Measurements from ENCODE around the gene HSP90B1. TPM values are rescaled to one million over a fixed set of nuclear protein-coding genes. Genes with fewer than 3 reads are reported as not detected.

The HSP90B1 gene
- total and polyA plus RNA-seq, 8 donors: 270 to 736 (median 411) TPM

DNA sequence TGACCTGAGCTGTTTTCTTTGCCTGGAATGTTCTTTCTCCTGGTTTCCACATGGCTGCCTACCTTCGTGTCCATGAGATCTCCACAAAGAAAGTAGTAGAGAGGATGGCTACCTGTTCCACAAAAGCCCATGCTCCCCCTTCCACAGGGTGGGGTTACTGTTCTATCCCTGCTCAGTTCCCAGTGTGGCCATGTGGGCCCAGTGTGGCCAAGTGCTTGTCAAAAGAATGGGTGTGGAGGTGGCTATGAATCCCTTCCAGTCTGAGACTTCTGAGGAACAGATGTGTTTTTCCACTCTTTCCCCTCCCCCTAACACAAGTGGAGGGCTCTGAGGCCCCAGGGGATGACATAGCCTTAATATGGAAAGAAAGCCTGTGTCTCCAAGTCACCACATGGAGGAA lies 26.2 kb upstream of the HSP90B1 start:
- WGBS, 2 donors: 71 to 77% methylated on average over 1 of the region's 1 CpG
- ATAC-seq: no peak
- no peak overlapping the region for H3K27ac ChIP-seq
- no peak overlapping the region for H3K4me3 ChIP-seq
- FAIRE-seq: no peak
- H3K36me3 ChIP-seq: no peaks in the 10 kb centered on the region
- no peaks in the 10 kb centered on the region for H3K4me1 ChIP-seq
- H3K27me3 ChIP-seq: no peaks in the 10 kb centered on the region
- TF ChIP-seq, protein P1, sequence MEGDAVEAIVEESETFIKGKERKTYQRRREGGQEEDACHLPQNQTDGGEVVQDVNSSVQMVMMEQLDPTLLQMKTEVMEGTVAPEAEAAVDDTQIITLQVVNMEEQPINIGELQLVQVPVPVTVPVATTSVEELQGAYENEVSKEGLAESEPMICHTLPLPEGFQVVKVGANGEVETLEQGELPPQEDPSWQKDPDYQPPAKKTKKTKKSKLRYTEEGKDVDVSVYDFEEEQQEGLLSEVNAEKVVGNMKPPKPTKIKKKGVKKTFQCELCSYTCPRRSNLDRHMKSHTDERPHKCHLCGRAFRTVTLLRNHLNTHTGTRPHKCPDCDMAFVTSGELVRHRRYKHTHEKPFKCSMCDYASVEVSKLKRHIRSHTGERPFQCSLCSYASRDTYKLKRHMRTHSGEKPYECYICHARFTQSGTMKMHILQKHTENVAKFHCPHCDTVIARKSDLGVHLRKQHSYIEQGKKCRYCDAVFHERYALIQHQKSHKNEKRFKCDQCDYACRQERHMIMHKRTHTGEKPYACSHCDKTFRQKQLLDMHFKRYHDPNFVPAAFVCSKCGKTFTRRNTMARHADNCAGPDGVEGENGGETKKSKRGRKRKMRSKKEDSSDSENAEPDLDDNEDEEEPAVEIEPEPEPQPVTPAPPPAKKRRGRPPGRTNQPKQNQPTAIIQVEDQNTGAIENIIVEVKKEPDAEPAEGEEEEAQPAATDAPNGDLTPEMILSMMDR (IDR thresholded peaks at IDR 0.05): no peak
- intact Hi-C loops (cut with DNase I): no loop called here
- DNase-seq: no peak
- no peaks in the 10 kb centered on the region for H3K9me3 ChIP-seq

DNA sequence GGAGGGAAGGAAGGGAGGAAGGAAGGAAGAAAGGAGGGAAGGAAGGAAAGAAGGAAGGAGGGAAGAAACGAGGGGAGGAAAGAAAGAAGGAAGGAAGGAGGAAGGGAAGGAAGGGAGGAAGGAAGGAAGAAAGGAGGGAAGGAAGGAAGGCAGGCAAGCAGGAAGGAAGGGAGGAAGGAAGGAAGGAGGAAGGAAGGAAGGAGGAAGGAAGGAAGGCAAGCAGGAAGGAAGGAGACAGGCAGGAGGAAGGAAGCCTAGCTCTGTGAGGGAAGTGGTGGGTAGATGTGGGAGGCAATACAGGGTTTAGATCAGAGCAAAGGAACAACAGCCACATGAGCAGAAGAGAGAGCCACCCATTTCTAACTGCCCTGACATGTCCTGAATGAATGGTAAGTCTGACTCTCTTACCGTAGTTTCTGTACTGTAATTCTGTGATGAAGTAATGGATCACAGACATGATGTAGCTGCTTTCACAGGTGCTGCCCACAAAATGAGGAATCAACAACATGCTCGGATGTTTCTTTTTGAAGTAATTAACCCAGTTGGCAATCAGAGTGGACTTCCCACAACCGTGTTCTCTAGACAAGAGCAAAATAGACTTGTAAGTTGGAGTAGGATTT lies 24.4 kb upstream of the HSP90B1 start:
- TF ChIP-seq, protein P1 (IDR thresholded peaks at IDR 0.05): no peak
- Histone ChIP-seq H3K9me3 (no peaks in the 10 kb centered on the region), H3K4me1 (no peaks in the 10 kb centered on the region), H3K4me3 (no peak overlapping the region), H3K27ac (no peak overlapping the region), H3K36me3 (no peaks in the 10 kb centered on the region), H3K27me3 (no peaks in the 10 kb centered on the region)
- no peak for DNase-seq
- FAIRE-seq: no peak
- no peak for ATAC-seq
- 70 to 72% methylated on average over 4 of the region's 4 CpGs for WGBS, 2 donors
- intact Hi-C loops (cut with DNase I): no loop called here

DNA sequence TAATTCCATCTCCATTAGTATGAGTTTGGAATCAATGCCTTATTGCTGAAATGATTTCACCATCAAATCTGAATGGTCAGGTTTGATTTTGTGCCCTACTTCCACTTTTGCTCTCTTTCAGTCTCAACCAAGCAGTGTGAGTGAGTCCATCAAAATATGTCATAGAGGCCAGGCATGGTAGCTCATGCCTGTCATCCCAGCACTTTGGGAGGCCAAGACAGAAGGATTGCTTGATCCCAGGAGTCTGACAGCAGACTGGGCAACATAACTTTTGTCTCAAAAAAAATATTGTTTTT lies 22.0 kb upstream of the HSP90B1 start:
- DNase-seq (no peak), ATAC-seq (no peak), FAIRE-seq (no peak)
- Histone ChIP-seq H3K4me1 (no peaks in the 10 kb centered on the region), H3K36me3 (no peaks in the 10 kb centered on the region), H3K9me3 (no peaks in the 10 kb centered on the region), H3K27me3 (no peaks in the 10 kb centered on the region), H3K4me3 (no peak overlapping the region), H3K27ac (no peak overlapping the region)
- intact Hi-C loops (cut with DNase I): no loop called here
- TF ChIP-seq, protein P1 (IDR thresholded peaks at IDR 0.05): no peak

DNA sequence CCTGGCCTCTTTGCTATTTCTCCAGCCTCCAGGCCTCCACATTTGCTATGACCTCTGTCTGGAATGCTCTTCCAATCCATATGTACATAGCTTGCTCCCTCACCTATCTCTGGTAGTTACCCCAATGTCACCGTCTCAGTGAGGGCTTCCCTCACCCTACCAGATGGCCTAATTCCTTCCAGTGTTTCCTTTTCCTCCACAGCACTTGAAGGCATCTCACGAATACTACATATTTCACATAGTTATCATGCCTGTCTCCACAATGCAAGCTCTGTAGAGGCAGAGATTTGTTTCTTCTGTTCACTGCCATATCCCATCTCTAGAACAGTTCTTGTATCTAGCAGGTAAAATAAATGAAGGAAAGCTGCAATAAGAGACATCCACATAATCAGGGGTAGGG lies 21.3 kb upstream of the HSP90B1 start:
- H3K9me3 ChIP-seq: no peaks in the 10 kb centered on the region
- no peak for DNase-seq
- no peaks in the 10 kb centered on the region for H3K27me3 ChIP-seq
- ATAC-seq: no peak
- no peak for FAIRE-seq
- H3K27ac ChIP-seq: no peak overlapping the region
- H3K36me3 ChIP-seq: no peaks in the 10 kb centered on the region
- H3K4me1 ChIP-seq: no peaks in the 10 kb centered on the region
- intact Hi-C loops (cut with DNase I): no loop called here
- 50% methylated on average over 2 of the region's 2 CpGs for whole genome bisulfite sequencing, 2 donors
- TF ChIP-seq, protein P1 (IDR thresholded peaks at IDR 0.05): no peak
- no peak overlapping the region for H3K4me3 ChIP-seq

DNA sequence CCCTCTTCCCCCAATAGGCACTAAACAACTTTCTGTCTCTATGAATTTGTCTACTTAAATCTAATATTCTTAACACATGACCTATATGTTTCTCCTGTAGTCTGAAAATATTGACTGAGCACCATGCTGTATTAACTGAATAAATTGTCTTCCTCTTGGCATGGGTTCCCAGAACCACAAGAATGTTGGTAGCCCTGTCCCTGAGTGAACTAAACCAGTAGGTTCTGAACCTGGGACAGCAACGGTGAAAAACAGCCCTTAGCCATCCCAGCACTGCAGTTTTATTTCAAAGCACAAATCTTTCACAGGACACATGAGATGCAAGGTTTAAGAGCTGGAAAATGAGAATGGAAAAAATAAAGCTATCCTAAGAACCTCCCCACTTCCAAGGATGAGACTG lies 20.4 kb upstream of the HSP90B1 start:
- ATAC-seq: peak in 1 of 4 donors; percentile 34
- FAIRE-seq: no peak
- no peak for DNase-seq
- 61 to 72% methylated on average over 1 of the region's 1 CpG for WGBS, 2 donors
- Histone ChIP-seq H3K27ac (no peak overlapping the region), H3K36me3 (no peaks in the 10 kb centered on the region), H3K4me3 (no peak overlapping the region), H3K4me1 (no peaks in the 10 kb centered on the region), H3K27me3 (no peaks in the 10 kb centered on the region), H3K9me3 (no peaks in the 10 kb centered on the region)
- intact Hi-C loops (cut with DNase I): no loop called here
- TF ChIP-seq, protein P1 (IDR thresholded peaks at IDR 0.05): no peak
